HG03159 (cell line): ENCODE measurements around the gene LGMN.
"Not testable (repeated sequence)": the region's sequence is repeated elsewhere in the genome, so short reads cannot be mapped to it uniquely, and the experiment has no call there.

ENCODE experiments used
- ATAC-seq: cut with Tn5 transposase; IDR thresholded peaks from one replicate; pipeline ENCODE4 v1.9.1; 2021; ENCODE audit warnings: mild to moderate bottlenecking, moderate library complexity; ENCODE audit not compliant: unreplicated experiment

Gene LGMN

GRCh38 chr14:92701826-92702225, 46.6 kb downstream of the LGMN start:
- ATAC-seq, result no peak

GRCh38 chr14:92698393-92698792, 50.0 kb downstream of the LGMN start:
- no peak for ATAC-seq

DNA sequence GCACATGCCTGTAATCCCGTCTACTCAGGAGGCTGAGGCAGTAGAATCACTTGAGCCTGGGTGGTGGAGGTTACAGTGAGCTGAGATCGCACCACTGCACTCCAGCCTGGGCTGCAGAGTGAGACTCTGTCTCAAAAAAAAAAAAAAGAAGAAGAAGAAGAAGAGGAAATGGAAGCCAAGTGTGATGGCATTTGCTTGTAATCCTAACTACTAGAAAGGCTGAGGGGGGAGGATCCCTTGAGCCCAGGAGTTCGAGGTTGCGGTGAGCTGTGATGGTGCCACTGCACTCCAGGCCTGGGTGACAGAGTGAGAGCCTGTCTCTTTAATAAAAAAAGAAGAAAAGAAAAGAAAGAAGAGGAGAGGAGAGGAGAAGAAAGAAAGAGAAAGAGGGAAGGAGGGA, 52.1 kb downstream of the LGMN start:
- no peak for ATAC-seq

DNA sequence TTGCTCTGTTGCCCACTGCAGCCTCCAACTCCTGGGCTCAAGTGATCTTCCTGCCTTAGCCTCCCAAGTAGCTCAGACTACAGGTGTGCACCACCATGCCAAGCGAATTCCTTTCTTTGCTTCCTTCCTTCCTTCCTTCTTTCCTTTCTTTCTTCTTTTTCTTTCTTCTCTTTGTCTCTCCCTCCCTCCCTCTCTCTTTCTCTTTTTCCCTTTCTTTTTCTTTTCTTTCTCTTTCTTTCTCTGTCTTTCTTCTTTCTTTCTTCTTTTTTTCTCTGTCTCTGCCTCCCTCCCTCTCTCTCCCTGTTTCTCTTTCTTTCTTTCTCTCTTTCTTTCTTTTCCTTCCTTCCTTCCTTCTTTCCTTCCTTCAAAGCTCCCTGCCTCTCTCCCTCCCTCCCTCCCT, 52.9 kb downstream of the LGMN start:
- no peak for ATAC-seq

- ATAC-seq, result no peak
Observed at GRCh38 chr14:92694807-92695206, 53.6 kb downstream of the LGMN start.

- no peak for ATAC-seq
Observed at GRCh38 chr14:92693998-92694795, 54.2 kb downstream of the LGMN start.

DNA sequence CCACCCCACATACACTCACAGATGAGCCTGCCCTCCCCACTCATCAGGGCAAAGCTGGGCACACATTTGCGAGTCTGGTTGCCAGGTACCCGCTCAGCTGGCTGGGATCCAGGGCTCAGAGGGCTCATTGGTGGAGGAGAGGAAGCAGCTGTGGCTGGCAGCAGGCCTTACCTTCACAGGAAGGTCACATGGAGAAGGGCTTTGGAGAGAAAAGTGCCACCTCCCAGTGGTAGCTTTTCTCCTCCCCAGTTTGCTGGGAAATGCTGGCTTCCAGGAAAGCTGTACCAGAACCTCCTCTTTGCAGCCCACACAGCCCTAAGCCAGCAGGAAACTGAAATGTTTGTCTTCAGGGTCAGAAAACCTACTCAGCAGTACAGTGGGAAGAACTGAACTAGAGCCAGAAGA, 55.6 kb downstream of the LGMN start:
- ATAC-seq, result no peak

- ATAC-seq, result no peak
Observed at GRCh38 chr14:92690171-92691011, 58.0 kb downstream of the LGMN start.

- ATAC-seq, result no peak
Observed at GRCh38 chr14:92688434-92689375, 59.7 kb downstream of the LGMN start.

DNA sequence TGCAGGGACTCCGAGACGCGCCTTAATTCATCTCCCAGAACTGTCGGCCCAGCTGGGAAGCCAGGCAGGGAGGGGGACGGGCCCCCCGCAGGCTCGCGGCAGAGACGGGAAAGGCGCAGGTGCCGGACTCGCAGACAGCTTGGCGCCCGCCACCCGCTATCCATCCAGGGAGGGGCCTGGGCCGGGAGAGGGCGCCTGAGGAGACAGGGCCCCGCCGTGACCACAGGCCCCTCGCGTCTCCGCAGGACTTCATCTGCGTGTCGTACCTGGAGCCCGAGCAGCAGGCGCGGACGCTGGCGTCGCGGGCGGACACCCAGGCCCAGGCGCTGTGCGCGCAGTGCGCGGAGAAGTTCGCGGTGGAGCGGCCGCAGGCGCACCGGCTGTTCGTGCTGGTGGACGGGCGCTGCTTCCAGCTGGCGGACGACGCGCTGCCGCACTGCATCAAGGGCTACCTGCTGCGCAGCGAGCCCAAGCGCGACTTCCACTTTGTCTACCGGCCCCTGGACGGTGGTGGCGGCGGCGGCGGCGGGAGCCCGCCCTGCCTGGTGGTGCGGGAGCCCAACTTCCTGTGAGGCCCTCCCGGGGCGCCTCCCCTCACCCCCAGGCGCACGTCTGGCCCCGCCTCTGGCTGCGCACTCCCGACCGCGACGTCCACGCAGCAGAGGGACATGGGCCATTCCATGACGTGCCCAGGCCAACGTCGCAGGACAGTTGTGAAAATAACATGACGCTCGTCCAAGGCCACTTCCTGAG, 60.6 kb downstream of the LGMN start:
- ATAC-seq, result no peak

GRCh38 chr14:92686900-92687427, 61.5 kb downstream of the LGMN start:
- peak; percentile 61 for ATAC-seq

DNA sequence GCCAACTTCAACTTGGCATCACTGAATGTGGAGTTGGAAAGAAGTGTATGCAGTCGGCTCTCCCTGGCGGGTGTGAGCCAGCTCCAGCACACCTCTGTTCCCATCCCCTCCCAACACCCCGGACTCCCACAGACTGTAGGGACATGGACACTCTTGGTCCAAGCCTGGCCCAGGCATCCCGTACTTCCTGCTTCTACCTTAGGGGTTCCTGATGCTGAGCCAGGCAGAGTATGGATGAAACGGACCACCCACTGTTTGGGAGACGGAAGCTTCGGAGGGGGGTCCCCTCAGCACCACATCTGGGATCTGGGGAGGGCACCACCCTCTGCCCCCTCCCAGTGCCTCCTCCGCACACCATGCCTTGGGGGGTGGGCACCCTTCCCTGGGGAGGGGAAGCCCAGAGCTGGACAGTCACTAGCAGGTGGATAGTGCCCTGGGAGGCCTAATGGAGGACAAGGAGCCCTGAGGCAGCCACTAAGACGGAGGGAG, 62.0 kb downstream of the LGMN start:
- no peak for ATAC-seq

GRCh38 chr14:92685784-92686355, 62.6 kb downstream of the LGMN start:
- ATAC-seq, result no peak

DNA sequence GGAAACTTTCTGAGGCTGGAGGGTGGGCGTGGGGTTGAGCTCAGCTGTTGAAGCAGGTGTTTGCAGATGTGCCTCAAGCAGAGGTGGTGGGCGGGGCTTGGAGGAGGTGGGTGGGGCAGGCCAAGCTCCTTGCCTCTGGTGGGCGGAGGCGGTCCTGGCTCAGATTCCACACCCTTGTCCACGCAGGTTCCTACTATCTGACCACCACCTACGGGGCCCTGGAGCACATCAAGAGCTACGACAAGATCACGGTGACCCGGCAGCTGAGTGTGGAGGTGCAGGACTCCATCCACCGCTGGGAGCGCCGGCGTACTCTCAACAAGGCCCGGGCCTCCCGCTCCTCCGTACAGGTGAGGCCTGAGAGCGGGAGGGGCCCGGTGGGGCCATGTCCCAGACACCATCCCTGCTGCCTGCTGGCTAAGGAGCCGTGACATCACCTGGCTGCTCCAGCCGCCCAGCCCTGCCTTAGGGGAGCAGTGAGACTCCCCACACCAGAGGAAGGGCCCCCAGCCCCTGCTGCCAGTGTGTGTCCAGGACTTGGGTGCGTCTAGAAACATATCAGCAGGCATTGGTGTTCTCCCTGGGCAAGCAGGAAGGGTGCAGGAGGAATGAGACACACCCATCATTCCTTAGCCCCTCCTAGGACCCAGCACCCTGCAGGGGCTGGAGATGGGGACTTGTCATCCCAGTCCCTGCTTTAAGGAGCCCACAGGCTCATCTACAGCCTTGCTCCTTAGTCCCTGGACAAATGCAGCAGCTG, 63.4 kb downstream of the LGMN start:
- no peak for ATAC-seq

DNA sequence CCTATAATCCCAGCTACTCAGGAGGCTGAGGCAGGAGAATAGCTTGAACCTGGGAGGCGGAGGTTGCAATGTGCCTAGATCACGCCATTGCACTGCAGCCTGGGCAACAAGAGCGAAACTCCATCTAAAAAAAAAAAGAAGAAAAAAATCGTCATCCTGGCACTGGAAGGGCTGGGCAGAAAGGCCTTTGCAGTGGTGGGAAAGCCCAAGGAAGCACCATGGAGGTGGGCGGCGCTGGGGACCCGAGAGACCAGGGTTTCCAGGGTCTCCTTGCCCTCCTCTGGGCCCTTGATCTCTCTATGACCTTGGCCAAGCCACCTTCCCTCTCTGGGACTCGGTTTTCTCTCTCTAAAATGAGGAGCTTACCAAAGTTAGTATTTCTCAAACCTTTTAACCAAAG, 65.4 kb downstream of the LGMN start:
- no peak for ATAC-seq

DNA sequence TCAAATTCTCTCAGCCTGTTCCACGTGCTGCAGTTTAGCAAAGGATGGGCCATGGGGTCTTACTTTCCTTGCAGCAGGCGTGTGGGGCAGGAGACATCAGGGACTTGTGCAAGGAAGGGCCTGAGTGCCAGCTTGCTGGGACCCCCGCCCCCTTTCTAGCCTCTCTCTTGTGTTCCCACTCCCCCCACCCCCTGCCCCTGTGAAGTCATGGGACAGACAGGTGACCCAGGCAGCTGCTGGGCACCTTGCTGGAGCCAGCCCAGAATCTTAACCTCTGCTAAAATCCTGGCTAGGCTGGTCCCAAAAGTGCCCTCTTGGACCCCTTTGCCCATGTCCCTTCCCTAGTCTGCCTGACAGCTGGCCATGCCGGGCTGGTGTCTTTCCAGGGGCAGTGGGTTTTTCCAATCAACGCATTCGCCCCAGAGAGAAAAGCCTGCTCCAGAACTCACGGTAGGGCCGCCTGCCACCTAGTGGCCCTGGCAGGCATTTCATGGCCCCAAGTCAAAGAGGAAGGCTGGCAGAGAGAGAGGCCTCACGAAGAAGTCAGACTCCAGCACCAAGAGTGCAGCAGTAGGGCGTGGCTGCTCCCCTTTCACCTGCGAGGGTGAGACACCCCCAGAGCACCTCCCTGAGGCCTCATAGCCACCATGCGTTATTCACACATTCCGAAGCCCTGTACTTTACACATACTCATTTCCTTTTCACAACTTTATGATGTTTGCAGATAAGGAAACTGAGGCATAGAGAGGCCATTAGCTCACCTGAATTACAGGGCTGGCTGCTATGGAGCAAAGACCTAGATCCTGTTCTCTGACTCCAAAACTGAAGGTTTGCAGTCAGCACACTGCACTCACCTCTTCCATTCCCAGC, 67.4 kb downstream of the LGMN start:
- no peak for ATAC-seq

GRCh38 chr14:92680330-92680729, 68.1 kb downstream of the LGMN start:
- not testable (repeated sequence) for ATAC-seq

- no peak for ATAC-seq
Observed at GRCh38 chr14:92679246-92679645, 69.2 kb downstream of the LGMN start.
